Right lobe of liver (tissue), 6 donors: Measurements from ENCODE around the gene MEG3. TPM values are rescaled to one million over a fixed set of nuclear protein-coding genes. Genes with fewer than 3 reads are reported as not detected.

Experiments
- ATAC-seq, 4 donors: fragments of 200-7000 bp; cut with Tn5 transposase; one replicate each; pipeline ENCODE4 v1.9.1; 2020; ENCODE audit warnings: mild to moderate bottlenecking in 4 of 4, moderate library complexity in 4 of 4
- DNase-seq, 3 donors: peaks; one replicate each; pipeline ENCODE4 v3.0.0-alpha.2; 2020
- H3K27ac ChIP-seq, 3 donors: fragments of 200-600 bp; one replicate each; pipeline ENCODE4 v1.8.0; 2022
- H3K27me3 ChIP-seq, 2 donors: fragments of 200-600 bp; one replicate each; pipeline ENCODE4 v1.8.0; 2022
- H3K36me3 ChIP-seq, 4 donors: fragments of 200-600 bp; sonication (generic) in 1 of 4; one replicate each; pipeline versions ENCODE4 v1.5.1 to v1.8.0; 2017 to 2022; ENCODE audit warnings: control low read depth in 1 of 4
- H3K4me1 ChIP-seq, 4 donors: fragments of 200-600 bp; sonication (generic) in 1 of 4; one replicate each; pipeline versions ENCODE4 v1.5.1 to v1.8.0; 2017 to 2022; ENCODE audit warnings: control low read depth in 1 of 4
- H3K4me3 ChIP-seq, 3 donors: fragments of 200-600 bp; one replicate each; pipeline ENCODE4 v1.8.0; 2022
- H3K9me3 ChIP-seq, 4 donors: fragments of 200-600 bp; sonication (generic) in 1 of 4; one replicate each; pipeline versions ENCODE4 v1.5.1 to v1.8.0; 2017 to 2022; ENCODE audit warnings: control low read depth in 1 of 4
- CTCF ChIP-seq, 4 donors: fragments of 200-600 bp in 3 of 4; fragments of 450-650 bp in 1 of 4; IDR thresholded peaks; one replicate each; pipeline versions ENCODE4 v1.5.1 to v1.8.0; 2016 to 2022; ENCODE audit warnings: antibody characterized with exemption in 4 of 4, mild to moderate bottlenecking in 2 of 4
- POLR2A ChIP-seq: fragments of 450-650 bp; IDR thresholded peaks from one replicate; pipeline ENCODE4 v1.6.1; 2017; ENCODE audit warnings: antibody characterized with exemption, mild to moderate bottlenecking
- WGBS: methylation state at CpG from one replicate; pipeline ENCODE4 v1.1.6; 2018; ENCODE audit warnings: low coverage, low lambda C conversion rate; ENCODE audit not compliant: insufficient coverage; ENCODE audit errors: missing lambda C conversion rate; 5-methylcytosine and 5-hydroxymethylcytosine counted together
- intact Hi-C, 2 donors: fragments of 100-400 bp; cut with DNase I; formaldehyde crosslinking; loops; one replicate each; pipeline versions ENCODE4 v1.11.2 to v1.14.1; 2022
- total RNA-seq, 6 experiments: library from RNA; depleted of rRNA in 2 of 6; stranded (reverse); fragments of >200 nt in 2 of 6; fragmentation: NEBNext Ultra II Directional in 3 of 6; extraction: Animal tissue kit (Norgen Biotek cat#: 25700) in 3 of 6; gene quantifications; one replicate each; pipeline versions ENCODE4 v1.1.0 to v1.2.4, GENCODE V29; 2016 to 2023
- donor health status: DM: no; HTN: yes; CAD: no.
- donor health status: DM: no; HTN: no; CAD: no.
- donor health status: DM: no; HTN: no; CAD: no.
- donor health status: DM: no; HTN: yes; CAD: no.
- donor health status: DM: no; HTN: yes; CAD: no.

MEG3 gene
- total RNA-seq, 6 experiments from 2014 or later, result 5.7 to 43.7 (median 23.9) TPM

- H3K4me1 ChIP-seq, result no peaks in the 10 kb centered on the region
- intact Hi-C loops, result no loop called here
- no peak for ATAC-seq
- DNase-seq, result no peak
- no peak overlapping the region for H3K4me3 ChIP-seq
- TF ChIP-seq CTCF (IDR thresholded peaks at IDR 0.05) (no peak), POLR2A (no peak)
- no peaks in the 10 kb centered on the region for H3K36me3 ChIP-seq
- H3K27ac ChIP-seq, result no peak overlapping the region
- no peaks in the 10 kb centered on the region for H3K9me3 ChIP-seq
- WGBS, result 86% methylated on average over 5 of the region's 11 CpGs
- H3K27me3 ChIP-seq, result no peaks in the 10 kb centered on the region
Measured at GRCh38 chr14:100784523-100785337, 41.2 kb upstream of the MEG3 start.

GRCh38 chr14:100785338-100785615, 40.6 kb upstream of the MEG3 start:
- H3K4me1 ChIP-seq, result no peaks in the 10 kb centered on the region
- WGBS, result 76% methylated on average over 3 of the region's 4 CpGs
- intact Hi-C loops, result no loop called here
- H3K4me3 ChIP-seq, result no peak overlapping the region
- no peak overlapping the region for H3K27ac ChIP-seq
- TF ChIP-seq CTCF (IDR thresholded peaks at IDR 0.05) (no peak), POLR2A (no peak)
- no peaks in the 10 kb centered on the region for H3K27me3 ChIP-seq
- H3K36me3 ChIP-seq, result no peaks in the 10 kb centered on the region
- H3K9me3 ChIP-seq, result no peaks in the 10 kb centered on the region
- no peak for DNase-seq
- no peak for ATAC-seq

- no peaks in the 10 kb centered on the region for H3K27me3 ChIP-seq
- H3K9me3 ChIP-seq, result no peaks in the 10 kb centered on the region
- H3K4me1 ChIP-seq, result no peaks in the 10 kb centered on the region
- DNase-seq (no peak), ATAC-seq (no peak)
- 90% methylated on average over 2 of the region's 7 CpGs for WGBS
- H3K36me3 ChIP-seq, result no peaks in the 10 kb centered on the region
- no peak overlapping the region for H3K27ac ChIP-seq
- no peak for TF ChIP-seq POLR2A
- intact Hi-C loops, result no loop called here
- H3K4me3 ChIP-seq, result no peak overlapping the region
Measured at GRCh38 chr14:100785626-100786025, 40.3 kb upstream of the MEG3 start.

GRCh38 chr14:100786131-100786530, 39.8 kb upstream of the MEG3 start:
- WGBS, result 70% methylated on average over 4 of the region's 11 CpGs
- intact Hi-C loops, result no loop called here
- H3K36me3 ChIP-seq, result no peaks in the 10 kb centered on the region
- DNase-seq (no peak), ATAC-seq (no peak)
- H3K27me3 ChIP-seq, result no peaks in the 10 kb centered on the region
- no peaks in the 10 kb centered on the region for H3K9me3 ChIP-seq
- H3K4me1 ChIP-seq, result no peaks in the 10 kb centered on the region
- TF ChIP-seq CTCF (IDR thresholded peaks at IDR 0.05) (no peak), POLR2A (no peak)
- H3K27ac ChIP-seq, result no peak overlapping the region
- no peak overlapping the region for H3K4me3 ChIP-seq

- Histone ChIP-seq H3K4me1 (no peaks in the 10 kb centered on the region), H3K9me3 (no peaks in the 10 kb centered on the region), H3K27ac (no peak overlapping the region), H3K36me3 (no peaks in the 10 kb centered on the region), H3K27me3 (no peaks in the 10 kb centered on the region), H3K4me3 (no peak overlapping the region)
- 80% methylated on average over 11 of the region's 11 CpGs for WGBS
- TF ChIP-seq CTCF (IDR thresholded peaks at IDR 0.05), result no peak
- no peak for TF ChIP-seq POLR2A
- DNase-seq, result no peak
- no peak for ATAC-seq
- intact Hi-C loops, result no loop called here
Measured at GRCh38 chr14:100786576-100787219, 39.2 kb upstream of the MEG3 start.
